MG63 (cell line): ENCODE measurements around the gene HOOK2. TPM values are rescaled to one million over a fixed set of nuclear protein-coding genes. Genes with fewer than 3 reads are reported as not detected.
"Not testable (repeated sequence)": the region's sequence is repeated elsewhere in the genome, so short reads cannot be mapped to it uniquely, and the experiment has no call there.

Experiments used
- DNase-seq: peaks from one replicate; pipeline ENCODE4 v3.0.0-alpha.2; 2020
- H3K27me3 ChIP-seq: fragments of 250-450 bp; sonication (Bioruptor Pico); 2 replicates; pipeline ENCODE4 v1.5.1; 2020; ENCODE audit warnings: mild to moderate bottlenecking, moderate library complexity
- H3K36me3 ChIP-seq: fragments of 250-450 bp; sonication (Bioruptor Pico); 2 replicates; pipeline ENCODE4 v1.5.1; 2020; ENCODE audit warnings: mild to moderate bottlenecking, moderate library complexity
- H3K4me3 ChIP-seq: fragments of 250-450 bp; sonication (Bioruptor Pico); 2 replicates; pipeline ENCODE4 v1.5.1; 2020; ENCODE audit warnings: mild to moderate bottlenecking, moderate library complexity
- H3K9me3 ChIP-seq: fragments of 250-450 bp; sonication (Bioruptor Pico); 2 replicates; pipeline ENCODE4 v1.5.1; 2020; ENCODE audit warnings: mild to moderate bottlenecking, moderate library complexity
- total RNA-seq: library from RNA; depleted of rRNA; stranded (reverse); fragments of >200 nt; shearing (Covaris generic); gene quantifications from 2 replicates; pipeline ENCODE4 v1.2.3, GENCODE V29; 2014; ENCODE audit warnings: low replicate concordance; rRNA removed

Gene HOOK2
- total RNA-seq, 1 experiment from 2014 or later = 48.2 TPM

GRCh38 chr19:12720851-12721655 is 54.3 kb downstream of the HOOK2 start:
- DNase-seq = peak; percentile 62
- H3K4me3 ChIP-seq = peak overlapping the region; percentile 60
- H3K9me3 ChIP-seq = no peaks in the 10 kb centered on the region
- H3K27me3 ChIP-seq = no peaks in the 10 kb centered on the region
- peaks cover 61% of the 10 kb centered on the region for H3K36me3 ChIP-seq

GRCh38 chr19:12720296-12720695 is 55.1 kb downstream of the HOOK2 start:
- Histone ChIP-seq H3K36me3 (peaks cover 65% of the 10 kb centered on the region), H3K4me3 (peak overlapping the region; percentile 60), H3K9me3 (no peaks in the 10 kb centered on the region), H3K27me3 (no peaks in the 10 kb centered on the region)
- no peak for DNase-seq

GRCh38 chr19:12715929-12716328 is 59.4 kb downstream of the HOOK2 start:
- no peak overlapping the region for H3K4me3 ChIP-seq
- H3K9me3 ChIP-seq = no peaks in the 10 kb centered on the region
- no peaks in the 10 kb centered on the region for H3K27me3 ChIP-seq
- H3K36me3 ChIP-seq = peaks cover 98% of the 10 kb centered on the region
- no peak for DNase-seq

- DNase-seq = no peak
- H3K9me3 ChIP-seq = no peaks in the 10 kb centered on the region
- H3K4me3 ChIP-seq = no peak overlapping the region
- H3K27me3 ChIP-seq = no peaks in the 10 kb centered on the region
- peaks cover 98% of the 10 kb centered on the region for H3K36me3 ChIP-seq
Observed at GRCh38 chr19:12715102-12715501, 60.2 kb downstream of the HOOK2 start.

GRCh38 chr19:12713304-12713703 is 62.0 kb downstream of the HOOK2 start:
- not testable (repeated sequence) for DNase-seq, H3K4me3 ChIP-seq, H3K9me3 ChIP-seq, H3K27me3 ChIP-seq
- peaks cover 98% of the 10 kb centered on the region for H3K36me3 ChIP-seq

Other genes starting within 250 kb of the HOOK2 start
- gene ZNF564, start 224.1 kb downstream of the HOOK2 start, total RNA-seq = 2.0 and 6.4 TPM in 2 replicates
- 4.3 and 5.4 TPM in 2 replicates for gene ZNF490, start 164.7 kb downstream of the HOOK2 start, total RNA-seq
- gene ZNF791, start 164.6 kb downstream of the HOOK2 start, total RNA-seq = 11.7 and 13.6 TPM in 2 replicates
- 37.5 and 91.0 TPM in 2 replicates for gene MAN2B1, start 108.8 kb downstream of the HOOK2 start, total RNA-seq
- gene WDR83, start 108.7 kb downstream of the HOOK2 start, total RNA-seq = 9.9 and 18.8 TPM in 2 replicates
- gene DHPS, start 93.7 kb downstream of the HOOK2 start, total RNA-seq = 127 and 140 TPM in 2 replicates
- not detected in 2 replicates for gene GNG14, start 87.6 kb downstream of the HOOK2 start, total RNA-seq
- 31.3 and 46.1 TPM in 2 replicates for gene FBXW9, start 78.9 kb downstream of the HOOK2 start, total RNA-seq
- gene TNPO2, start 51.6 kb downstream of the HOOK2 start, total RNA-seq = 83.5 and 84.5 TPM in 2 replicates
- gene TRIR, start 40.9 kb downstream of the HOOK2 start, total RNA-seq = 816 and 999 TPM in 2 replicates
- gene GET3, start 38.1 kb downstream of the HOOK2 start, total RNA-seq = 273 and 316 TPM in 2 replicates
- 0.30 TPM in 1 of 2 replicates, not detected in the other for gene BEST2, start 23.8 kb downstream of the HOOK2 start, total RNA-seq
- gene JUNB, start 15.9 kb upstream of the HOOK2 start, total RNA-seq = 82.5 and 125 TPM in 2 replicates
- 279 and 325 TPM in 2 replicates for gene PRDX2, start 26.2 kb upstream of the HOOK2 start, total RNA-seq
- 0.99 TPM in 1 of 2 replicates, not detected in the other for gene THSD8, start 26.5 kb upstream of the HOOK2 start, total RNA-seq
- 153 and 219 TPM in 2 replicates for gene RNASEH2A, start 31.0 kb upstream of the HOOK2 start, total RNA-seq
- 0.95 TPM in 1 of 2 replicates, not detected in the other for gene RTBDN, start 59.0 kb upstream of the HOOK2 start, total RNA-seq
- 3.4 and 9.8 TPM in 2 replicates for gene MAST1, start 63.0 kb upstream of the HOOK2 start, total RNA-seq
- 23.1 and 38.1 TPM in 2 replicates for gene DNASE2, start 105.9 kb upstream of the HOOK2 start, total RNA-seq
- not detected in 2 replicates for gene KLF1, start 111.6 kb upstream of the HOOK2 start, total RNA-seq
- gene GCDH, start 115.6 kb upstream of the HOOK2 start, total RNA-seq = 44.1 and 86.8 TPM in 2 replicates
- gene SYCE2, start 143.7 kb upstream of the HOOK2 start, total RNA-seq = 1.7 and 2.4 TPM in 2 replicates
- gene FARSA, start 158.2 kb upstream of the HOOK2 start, total RNA-seq = 184 and 410 TPM in 2 replicates
- gene CALR, start 163.1 kb upstream of the HOOK2 start, total RNA-seq = 1,902 and 1,921 TPM in 2 replicates
- 211 and 354 TPM in 2 replicates for gene RAD23A, start 170.3 kb upstream of the HOOK2 start, total RNA-seq
- 225 and 240 TPM in 2 replicates for gene GADD45GIP1, start 181.7 kb upstream of the HOOK2 start, total RNA-seq
- gene DAND5, start 194.0 kb upstream of the HOOK2 start, total RNA-seq = 0.33 and 1.2 TPM in 2 replicates
- 53.9 and 78.0 TPM in 2 replicates for gene NFIX, start 219.9 kb upstream of the HOOK2 start, total RNA-seq